HepG2 (cell line): ENCODE data around the gene S100A5. TPM values are rescaled to one million over a fixed set of nuclear protein-coding genes. Genes with fewer than 3 reads are reported as not detected.

ENCODE experiments used
- GFI1 ChIP-seq: sonication (generic); formaldehyde crosslinking; IDR thresholded peaks from 2 replicates; pipeline ENCODE4 v1.5.0; 2020; ENCODE audit warnings: missing genetic modification reagents, mild to moderate bottlenecking, borderline replicate concordance
- HIC2 ChIP-seq: sonication (generic); formaldehyde crosslinking; IDR thresholded peaks from 2 replicates; pipeline ENCODE4 v1.9.0; 2022; ENCODE audit warnings: low read depth, missing genetic modification reagents
- HMGXB4 ChIP-seq, 2 experiments: sonication (generic) in 1 of 2; formaldehyde crosslinking in 1 of 2; IDR thresholded peaks; 2 replicates each; pipeline versions ENCODE4 v1.4.0 to v1.6.1; 2018 to 2020; ENCODE audit warnings: missing genetic modification reagents in 2 of 2, borderline replicate concordance in 1 of 2, low read depth in 1 of 2, mild to moderate bottlenecking in 1 of 2, missing biosample characterization in 1 of 2
- IKZF4 ChIP-seq: sonication (generic); formaldehyde crosslinking; IDR thresholded peaks from 2 replicates; pipeline ENCODE4 v1.5.1; 2020; ENCODE audit warnings: borderline replicate concordance, mild to moderate bottlenecking, low read depth, missing genetic modification reagents; ENCODE audit errors: not compliant biosample characterization
- JARID2 ChIP-seq: sonication (generic); formaldehyde crosslinking; IDR thresholded peaks from 2 replicates; pipeline ENCODE4 v1.8.1; 2023; ENCODE audit warnings: missing genetic modification reagents, inconsistent platforms; ENCODE audit not compliant: insufficient replicate concordance
- PHF21A ChIP-seq: sonication (generic); formaldehyde crosslinking; IDR thresholded peaks from 2 replicates; pipeline ENCODE4 v1.5.0; 2020; ENCODE audit warnings: mild to moderate bottlenecking, missing genetic modification reagents
- RBM22 ChIP-seq: fragments of 200-400 bp; formaldehyde crosslinking; optimal IDR thresholded peaks from 2 replicates; pipeline ENCODE3; 2017; ENCODE audit warnings: mild to moderate bottlenecking, low read length, moderate library complexity
- TCF12 ChIP-seq, 2 experiments: fragments of 450-650 bp in 1 of 2; sonication (generic) in 1 of 2; formaldehyde crosslinking in 1 of 2; IDR thresholded peaks; 2 replicates each; pipeline versions ENCODE4 v1.6.1 to v1.8.0; 2017 to 2022; ENCODE audit warnings: antibody characterized with exemption in 1 of 2, mild to moderate bottlenecking in 1 of 2, missing genetic modification reagents in 1 of 2, moderate library complexity in 1 of 2
- ZBTB25 ChIP-seq: IDR thresholded peaks from 2 replicates; pipeline ENCODE4 v1.6.1; 2018; ENCODE audit warnings: missing genetic modification reagents
- ZNF124 ChIP-seq: sonication (generic); formaldehyde crosslinking; IDR thresholded peaks from 2 replicates; pipeline ENCODE4 v1.4.0; 2020; ENCODE audit warnings: missing genetic modification reagents
- ZNF607 ChIP-seq: sonication (generic); formaldehyde crosslinking; IDR thresholded peaks from 2 replicates; pipeline ENCODE4 v1.5.1; 2020; ENCODE audit warnings: missing genetic modification reagents, mild to moderate bottlenecking, borderline replicate concordance
- ZNF788 ChIP-seq: sonication (generic); formaldehyde crosslinking; IDR thresholded peaks from 2 replicates; pipeline ENCODE4 v1.5.0; 2020; ENCODE audit warnings: mild to moderate bottlenecking, missing genetic modification reagents, borderline replicate concordance
- polyA plus RNA-seq, 8 experiments: library from polyadenylated mRNA; depleted of rRNA in 3 of 8; stranded (reverse) in 7 of 8; unstranded in 1 of 8; fragments of >200 nt; fragmentation: Illumina TruSeq in 4 of 8; extraction: Trizol in 4 of 8; gene quantifications; 2 replicates each; pipeline versions ENCODE4 v1.2.1 to v1.2.3, GENCODE V29; 2011 to 2016; ENCODE audit warnings: low read depth in 4 of 8, missing spikeins in 1 of 8, mixed read lengths in 1 of 8; ENCODE audit not compliant: insufficient read depth in 1 of 8
- total RNA-seq, 5 experiments: library from RNA; depleted of rRNA; stranded (reverse); fragments of >200 nt; fragmentation: Illumina TruSeq; extraction: Trizol; gene quantifications; 2 replicates each; pipeline ENCODE4 v1.2.3, GENCODE V29; 2016; ENCODE audit warnings: low read depth in 1 of 5
- TF ChIP-seq, protein P1 (sequence below): sonication (generic); formaldehyde crosslinking; IDR thresholded peaks from 2 replicates; pipeline ENCODE4 v1.5.0; 2020; ENCODE audit warnings: mild to moderate bottlenecking, missing genetic modification reagents, moderate library complexity
- TF ChIP-seq, protein P2 (sequence below): sonication (generic); formaldehyde crosslinking; IDR thresholded peaks from 2 replicates; pipeline ENCODE4 v1.5.0; 2020; ENCODE audit warnings: mild to moderate bottlenecking, low read depth, missing genetic modification reagents, borderline replicate concordance
- TF ChIP-seq, protein P3 (sequence below): sonication (generic); formaldehyde crosslinking; IDR thresholded peaks from 2 replicates; pipeline ENCODE4 v1.4.0; 2020; ENCODE audit warnings: missing genetic modification reagents; ENCODE audit errors: not compliant biosample characterization

The S100A5 gene
- total and polyA plus RNA-seq, 2 of the 13 experiments (the other 11 are each of a cell fraction or from before 2014, with no cell fraction given) = not detected

DNA sequence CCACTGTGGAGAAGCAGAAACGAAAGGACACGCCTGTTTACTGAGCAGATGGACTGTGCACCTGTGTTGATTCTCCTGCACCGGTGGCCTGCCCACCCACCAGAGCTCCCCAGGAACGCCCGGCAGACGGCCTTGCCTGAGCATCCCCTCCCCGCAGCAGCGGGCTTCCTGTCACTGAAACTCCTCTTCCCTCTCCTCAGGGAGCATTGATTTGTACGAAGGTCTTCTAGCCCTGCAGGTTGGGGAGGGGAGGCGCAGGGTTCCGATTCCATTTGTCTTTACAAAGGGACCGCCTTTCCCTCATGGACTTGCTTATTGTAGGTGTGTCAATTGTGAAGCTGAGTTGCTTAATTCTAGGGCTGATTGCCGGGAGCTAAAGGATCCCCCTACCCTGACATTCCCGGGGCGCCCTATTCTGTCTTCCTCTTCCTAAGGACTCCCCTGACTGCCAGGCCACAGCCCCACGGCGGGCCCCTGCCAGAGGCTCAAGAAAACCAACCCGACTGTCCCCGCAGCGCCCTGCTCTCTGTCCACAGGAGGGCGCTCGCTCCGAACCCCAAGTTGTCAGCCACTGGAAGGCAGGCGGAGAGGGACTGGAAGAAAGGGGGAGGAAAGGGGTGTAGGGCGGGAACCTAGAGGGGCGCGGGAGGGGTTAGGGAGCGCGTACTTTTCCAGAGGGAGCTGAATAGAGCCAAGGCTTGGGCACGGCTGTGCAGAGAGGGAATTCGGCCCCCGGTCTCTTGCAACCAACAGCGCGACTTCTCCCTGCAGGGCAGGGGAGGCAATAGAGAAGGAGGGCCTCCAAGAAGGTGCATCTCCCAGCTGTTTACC is 7.8 kb downstream of the S100A5 start (continued):
- no peak for TF ChIP-seq IKZF4 (CRISPR knock-in tag)
- TF ChIP-seq GFI1 (CRISPR knock-in tag) = peak; percentile 79
- TF ChIP-seq, protein P1, sequence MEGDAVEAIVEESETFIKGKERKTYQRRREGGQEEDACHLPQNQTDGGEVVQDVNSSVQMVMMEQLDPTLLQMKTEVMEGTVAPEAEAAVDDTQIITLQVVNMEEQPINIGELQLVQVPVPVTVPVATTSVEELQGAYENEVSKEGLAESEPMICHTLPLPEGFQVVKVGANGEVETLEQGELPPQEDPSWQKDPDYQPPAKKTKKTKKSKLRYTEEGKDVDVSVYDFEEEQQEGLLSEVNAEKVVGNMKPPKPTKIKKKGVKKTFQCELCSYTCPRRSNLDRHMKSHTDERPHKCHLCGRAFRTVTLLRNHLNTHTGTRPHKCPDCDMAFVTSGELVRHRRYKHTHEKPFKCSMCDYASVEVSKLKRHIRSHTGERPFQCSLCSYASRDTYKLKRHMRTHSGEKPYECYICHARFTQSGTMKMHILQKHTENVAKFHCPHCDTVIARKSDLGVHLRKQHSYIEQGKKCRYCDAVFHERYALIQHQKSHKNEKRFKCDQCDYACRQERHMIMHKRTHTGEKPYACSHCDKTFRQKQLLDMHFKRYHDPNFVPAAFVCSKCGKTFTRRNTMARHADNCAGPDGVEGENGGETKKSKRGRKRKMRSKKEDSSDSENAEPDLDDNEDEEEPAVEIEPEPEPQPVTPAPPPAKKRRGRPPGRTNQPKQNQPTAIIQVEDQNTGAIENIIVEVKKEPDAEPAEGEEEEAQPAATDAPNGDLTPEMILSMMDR = peak; percentile 90
- no peak; the same call in 1 of the 2 replicates for TF ChIP-seq ZNF607 (CRISPR knock-in tag)
- TF ChIP-seq HIC2 (CRISPR knock-in tag) = no peak
- no peak for TF ChIP-seq ZNF124
- TF ChIP-seq RBM22 = no peak
- peak; percentile 68 to 80; a peak in 3 of 4 replicates for TF ChIP-seq HMGXB4 (CRISPR knock-in tag; IDR thresholded peaks at IDR 0.05; ENCODE audit: borderline replicate concordance in 1 of 2, low read depth in 1 of 2)
- TF ChIP-seq, protein P2, sequence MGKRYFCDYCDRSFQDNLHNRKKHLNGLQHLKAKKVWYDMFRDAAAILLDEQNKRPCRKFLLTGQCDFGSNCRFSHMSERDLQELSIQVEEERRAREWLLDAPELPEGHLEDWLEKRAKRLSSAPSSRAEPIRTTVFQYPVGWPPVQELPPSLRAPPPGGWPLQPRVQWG (CRISPR knock-in tag) = no peak
- no peak for TF ChIP-seq ZBTB25 (CRISPR knock-in tag)
- no peak; the same call in 1 of the 2 replicates for TF ChIP-seq ZNF788 (CRISPR knock-in tag)
- peak; percentile 74; the same call in 1 of the 2 replicates for TF ChIP-seq PHF21A (CRISPR knock-in tag)
- no peak for TF ChIP-seq TCF12 (IDR thresholded peaks at IDR 0.05)
- TF ChIP-seq TCF12 (CRISPR knock-in tag; IDR thresholded peaks at IDR 0.05) = no peak
- TF ChIP-seq, protein P3, sequence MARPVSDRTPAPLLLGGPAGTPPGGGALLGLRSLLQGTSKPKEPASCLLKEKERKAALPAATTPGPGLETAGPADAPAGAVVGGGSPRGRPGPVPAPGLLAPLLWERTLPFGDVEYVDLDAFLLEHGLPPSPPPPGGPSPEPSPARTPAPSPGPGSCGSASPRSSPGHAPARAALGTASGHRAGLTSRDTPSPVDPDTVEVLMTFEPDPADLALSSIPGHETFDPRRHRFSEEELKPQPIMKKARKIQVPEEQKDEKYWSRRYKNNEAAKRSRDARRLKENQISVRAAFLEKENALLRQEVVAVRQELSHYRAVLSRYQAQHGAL (CRISPR knock-in tag) = no peak
- TF ChIP-seq JARID2 (CRISPR knock-in tag) = no peak
